GM21526 (cell line): Measurements from ENCODE around the gene GALNT18.

ENCODE experiments used
- ATAC-seq: cut with Tn5 transposase; IDR thresholded peaks from one replicate; pipeline ENCODE4 v1.9.1; 2021; ENCODE audit warnings: moderate library complexity; ENCODE audit not compliant: unreplicated experiment, low FRiP score

GALNT18 gene

GRCh38 chr11:11444027-11444803 is 177.6 kb downstream of the GALNT18 start:
- ATAC-seq = no peak

- no peak for ATAC-seq
Observed at GRCh38 chr11:11442791-11443190, 179.0 kb downstream of the GALNT18 start.

- ATAC-seq = no peak
Observed at GRCh38 chr11:11441516-11441915, 180.3 kb downstream of the GALNT18 start.

DNA sequence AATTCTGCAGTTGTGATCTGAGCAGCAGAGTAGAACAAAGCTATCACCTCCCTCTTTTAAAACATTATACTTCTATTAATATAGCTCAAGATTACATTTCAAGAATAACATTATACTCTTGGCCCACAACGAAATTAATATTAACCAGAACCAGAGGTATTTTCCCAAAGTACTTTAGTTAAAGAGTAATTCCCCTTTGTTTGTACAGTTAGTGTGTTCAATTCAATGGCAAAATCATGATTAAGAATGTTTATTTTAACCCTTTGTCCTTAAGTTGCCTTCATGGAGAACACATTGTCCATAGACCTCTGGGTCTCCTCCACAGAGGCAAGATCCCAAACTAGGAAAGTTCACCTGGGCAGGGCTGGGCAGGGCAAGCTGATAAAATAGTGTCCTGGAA is 180.7 kb downstream of the GALNT18 start:
- ATAC-seq = no peak

- no peak for ATAC-seq
Observed at GRCh38 chr11:11440144-11440543, 181.7 kb downstream of the GALNT18 start.

DNA sequence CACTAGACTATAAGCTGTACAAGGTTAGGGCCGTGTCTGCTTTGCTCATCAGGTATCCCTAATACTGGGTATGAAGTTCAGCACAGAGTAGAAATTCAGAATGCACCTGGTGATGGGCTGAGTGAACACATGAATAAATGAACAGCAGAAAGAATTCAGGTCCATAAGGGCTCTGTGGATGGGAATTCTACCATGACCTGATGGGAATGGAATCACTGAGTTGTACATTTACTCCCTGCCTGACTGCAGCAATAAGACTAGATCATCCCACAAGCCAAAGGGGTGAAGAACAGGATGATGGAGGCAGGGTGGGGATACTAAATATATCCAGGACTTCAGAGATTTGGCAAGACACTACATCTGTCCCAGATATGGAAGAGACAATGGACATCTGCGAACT is 182.2 kb downstream of the GALNT18 start:
- ATAC-seq = no peak

- ATAC-seq = no peak
Observed at GRCh38 chr11:11436715-11437313, 185.0 kb downstream of the GALNT18 start.

DNA sequence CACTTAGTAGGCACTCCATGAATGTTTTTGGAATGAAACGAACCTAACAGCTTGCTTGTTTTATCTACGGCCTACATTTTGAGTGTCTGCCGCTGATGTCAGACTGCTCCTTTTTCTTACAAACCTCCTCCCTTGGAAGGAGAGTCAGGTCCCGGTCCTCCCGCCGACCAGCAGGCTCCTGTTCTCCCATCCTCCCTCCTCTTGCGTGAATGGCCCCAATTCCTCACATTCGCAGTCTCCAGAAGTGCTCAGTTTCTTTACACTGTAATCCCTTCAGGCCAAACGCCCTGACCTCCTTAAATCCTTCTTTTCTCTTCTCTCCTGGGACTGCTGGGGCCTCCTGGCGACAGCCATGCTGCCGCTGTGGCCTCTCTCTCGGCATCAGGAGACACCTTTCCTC is 186.2 kb downstream of the GALNT18 start:
- no peak for ATAC-seq

DNA sequence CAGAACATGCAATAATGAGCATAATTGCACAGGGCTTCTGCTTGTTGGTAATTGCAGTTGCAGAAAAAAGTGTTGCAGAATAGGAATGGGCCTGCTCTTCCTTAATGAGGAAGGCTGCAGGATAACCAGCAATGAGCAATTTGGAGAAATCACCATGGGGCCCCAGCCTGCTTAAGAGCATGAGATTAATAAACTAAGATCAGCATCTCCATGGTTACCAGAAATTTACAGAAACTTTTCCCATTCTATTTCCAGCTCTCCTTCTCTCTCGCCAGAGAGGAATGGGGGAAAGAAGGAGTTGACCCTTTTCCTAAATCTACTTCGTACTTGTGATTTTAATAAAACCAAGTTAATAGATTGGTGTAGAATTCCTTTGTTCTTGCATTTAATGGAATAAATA is 187.8 kb downstream of the GALNT18 start:
- no peak for ATAC-seq

DNA sequence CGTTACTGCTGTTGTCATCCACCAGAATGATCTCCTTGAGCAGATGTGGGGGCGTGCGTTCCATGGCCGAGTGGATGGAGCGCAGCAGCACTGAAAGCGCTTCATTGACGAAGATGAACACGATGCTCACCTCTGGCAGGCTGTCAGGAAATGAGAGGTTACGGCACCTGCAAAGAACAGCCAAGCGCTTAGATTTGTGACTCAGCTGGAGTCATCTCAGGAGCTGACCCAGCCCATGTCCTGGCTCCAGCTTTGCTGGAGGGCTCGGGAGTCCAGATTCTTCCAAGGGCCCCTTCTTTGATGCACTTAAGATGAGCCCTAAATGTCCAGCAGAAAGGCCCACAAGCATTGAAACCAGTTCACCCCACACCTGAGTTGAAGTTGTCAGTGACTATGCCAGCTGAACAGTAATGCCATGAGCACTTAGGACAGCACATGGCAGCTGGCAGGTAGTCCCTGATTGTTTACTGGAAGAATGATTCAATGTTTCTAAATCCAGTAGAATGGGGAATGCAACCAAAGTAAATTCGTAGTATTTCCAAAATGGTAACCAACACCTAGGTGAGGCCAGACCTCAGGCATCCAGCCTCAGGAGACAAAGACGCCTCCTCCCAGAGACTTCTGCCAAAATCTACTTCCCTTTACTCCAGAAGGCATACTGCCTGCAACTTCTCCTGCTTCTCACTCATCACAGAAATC is 189.0 kb downstream of the GALNT18 start:
- no peak for ATAC-seq

GRCh38 chr11:11430431-11430830 is 191.4 kb downstream of the GALNT18 start:
- ATAC-seq = no peak

DNA sequence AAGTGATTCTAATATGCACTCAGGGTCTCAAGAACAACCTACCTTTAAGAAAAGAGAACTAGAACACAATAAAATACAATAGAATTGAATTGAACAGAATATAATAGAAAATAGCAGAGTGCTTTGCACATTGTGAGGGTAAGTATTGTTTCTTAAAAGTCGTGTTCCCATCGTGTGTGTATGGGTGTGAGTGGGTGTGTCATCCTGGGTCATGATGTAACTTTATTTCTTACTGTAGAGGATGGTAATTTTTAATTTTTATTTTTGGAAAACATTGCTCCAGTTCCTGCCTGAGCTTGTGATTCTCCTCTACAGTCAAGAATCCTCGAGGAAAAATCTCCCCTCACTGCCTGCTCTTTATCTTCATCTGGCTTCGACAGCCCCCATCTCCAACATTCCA is 193.1 kb downstream of the GALNT18 start:
- ATAC-seq = no peak

DNA sequence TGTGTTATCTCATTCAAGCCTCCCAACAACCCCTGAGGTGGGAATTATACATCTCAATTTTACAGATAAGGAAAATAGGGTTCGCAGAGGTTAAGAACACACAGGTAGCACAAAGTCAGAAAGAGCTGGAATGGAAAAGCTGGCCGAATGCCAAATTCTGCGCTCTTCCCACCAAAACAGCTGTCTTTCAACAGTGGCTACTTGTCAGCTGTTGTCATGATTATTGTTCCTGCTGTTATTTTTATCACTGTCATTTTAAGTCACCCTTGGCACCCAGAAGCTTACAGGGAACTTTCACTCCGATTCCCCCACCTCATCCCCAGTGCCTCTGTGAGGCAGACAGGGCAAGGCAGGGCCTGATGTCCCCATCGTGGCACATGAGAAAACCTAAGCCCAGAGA is 194.3 kb downstream of the GALNT18 start:
- ATAC-seq = no peak

- ATAC-seq = no peak
Observed at GRCh38 chr11:11427140-11427539, 194.7 kb downstream of the GALNT18 start.

DNA sequence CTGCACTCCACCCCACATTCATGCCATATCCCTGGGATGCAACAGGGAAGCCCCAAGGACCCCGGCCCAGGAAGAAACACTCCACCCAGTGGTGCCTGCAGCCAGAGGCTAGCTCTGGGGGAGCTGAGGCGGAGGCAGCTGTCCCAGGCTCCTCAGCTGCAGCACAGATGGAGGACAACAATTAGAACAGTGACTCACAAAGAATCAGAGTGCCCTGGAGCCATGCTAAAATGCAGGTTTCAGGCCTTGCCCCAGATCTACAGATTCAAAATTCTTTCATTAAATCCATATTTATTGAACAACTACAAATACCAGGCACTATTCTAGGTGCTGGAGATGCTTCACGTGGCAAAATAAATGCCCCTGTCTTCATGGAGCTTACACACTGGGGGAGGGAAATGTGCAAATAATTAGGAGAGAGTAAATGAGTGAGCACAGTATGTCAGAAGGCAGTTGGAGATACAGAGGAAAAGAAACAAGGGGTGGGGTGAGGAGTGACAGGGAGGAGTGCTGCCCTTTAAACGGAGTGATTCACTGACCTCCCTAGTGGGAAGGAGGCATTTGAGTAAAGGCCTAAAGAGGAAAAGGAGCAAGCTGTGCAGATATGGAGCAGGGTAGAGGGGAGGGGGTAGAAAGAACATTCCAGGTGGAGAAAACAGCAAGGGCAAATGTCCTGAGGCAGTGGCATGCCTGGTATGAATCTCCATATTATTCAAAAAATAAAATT is 195.4 kb downstream of the GALNT18 start:
- no peak for ATAC-seq

- ATAC-seq = no peak
Observed at GRCh38 chr11:11425806-11426205, 196.0 kb downstream of the GALNT18 start.

DNA sequence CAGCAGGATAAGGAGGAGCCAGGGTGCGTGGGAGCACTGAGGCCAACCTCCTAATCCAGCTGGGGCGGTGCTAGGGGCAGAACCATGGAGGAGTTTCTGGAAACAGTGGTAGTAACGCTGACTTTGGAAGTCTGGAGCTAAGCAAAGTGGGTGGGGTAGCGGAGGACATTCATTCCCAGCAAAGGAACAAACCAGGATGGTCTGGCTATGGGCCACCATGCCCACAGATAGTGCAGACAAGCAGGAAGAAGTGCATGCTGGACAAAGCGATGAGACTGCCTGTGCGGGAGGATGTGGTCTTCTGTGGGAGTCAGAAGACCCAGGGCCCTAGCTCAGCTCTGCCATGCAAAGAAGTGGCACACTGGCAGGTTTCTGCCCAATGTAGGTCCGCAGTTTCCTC is 197.1 kb downstream of the GALNT18 start:
- ATAC-seq = no peak

DNA sequence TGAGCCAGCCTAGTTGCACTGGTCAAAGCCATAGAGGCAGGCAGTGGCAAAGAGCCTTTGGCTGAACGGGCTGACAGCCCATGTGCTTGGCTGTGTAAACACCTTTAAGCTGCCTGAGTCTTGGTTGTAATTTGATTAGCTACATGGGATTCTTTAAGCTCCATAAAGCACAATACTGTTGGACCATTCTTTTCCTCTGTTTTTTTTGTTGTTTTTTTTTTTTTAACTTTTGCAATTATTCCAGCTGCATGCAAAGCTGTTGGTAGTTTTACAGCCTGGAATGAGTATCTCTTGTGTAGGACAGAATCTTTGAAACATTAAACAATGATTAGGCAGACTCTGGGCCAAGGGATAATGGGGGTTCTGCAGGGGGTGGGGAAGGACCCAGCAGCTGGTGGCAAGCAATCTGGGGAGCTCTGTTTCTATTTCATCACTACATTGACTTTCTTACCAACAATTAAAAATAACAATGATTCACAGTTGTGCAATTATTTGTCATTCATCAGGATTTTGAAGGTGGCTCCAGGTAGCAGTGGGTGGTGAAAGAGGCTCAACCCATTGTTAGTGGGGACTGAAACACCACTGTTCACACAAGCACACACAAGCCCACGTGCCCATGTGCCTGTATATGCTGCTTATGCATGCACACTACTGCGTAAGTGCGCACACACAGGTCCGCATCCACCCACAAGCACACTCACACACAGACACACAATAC is 199.2 kb downstream of the GALNT18 start:
- ATAC-seq = no peak

GRCh38 chr11:11421509-11421908 is 200.3 kb downstream of the GALNT18 start:
- no peak for ATAC-seq

- ATAC-seq = no peak
Observed at GRCh38 chr11:11420899-11421285, 200.9 kb downstream of the GALNT18 start.
